ENCODE data around the gene SLC28A3.
A peak's percentile ranks its signal among the peaks of the same experiment; 100 is the strongest.

SLC28A3 gene

DNA sequence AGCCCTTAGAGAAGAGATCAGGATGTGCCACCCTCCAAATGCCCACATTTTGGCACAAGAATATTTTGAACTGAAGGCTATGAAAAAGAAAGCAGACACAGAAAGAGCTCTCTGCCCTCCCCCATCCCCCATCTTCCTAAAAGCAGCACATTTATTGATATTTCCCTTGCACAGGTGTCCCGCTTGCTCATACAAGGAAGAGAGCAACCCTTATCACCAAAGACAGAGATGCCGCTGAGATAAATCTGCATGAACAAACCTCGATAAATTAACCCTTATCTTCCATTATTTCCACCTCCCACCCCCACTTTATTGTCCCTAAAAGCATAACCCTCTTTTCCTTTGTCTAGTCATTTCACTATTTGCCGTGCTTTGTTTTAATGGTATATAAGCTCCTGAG is 1.8 kb downstream of the SLC28A3 start:
- DNase-seq = no peak

DNA sequence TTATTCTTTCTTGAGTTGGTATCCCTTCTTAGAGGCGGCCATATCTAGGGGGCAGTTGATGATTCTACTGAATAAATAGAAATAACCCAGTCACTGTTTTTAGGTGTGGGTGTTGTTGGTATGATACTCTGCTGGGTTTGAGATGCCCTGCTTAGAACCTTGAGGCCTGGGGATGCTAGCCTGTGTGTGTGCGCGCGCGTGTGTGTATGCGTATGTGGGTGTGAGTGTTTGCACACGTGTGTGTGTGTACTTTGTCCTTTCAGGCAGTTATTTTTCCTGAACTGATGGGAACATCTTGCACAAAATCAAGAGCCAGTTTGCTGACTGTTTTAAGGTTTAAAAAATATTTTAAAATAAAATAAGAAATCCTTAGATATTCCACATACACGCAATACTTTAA is 3.3 kb downstream of the SLC28A3 start:
- DNase-seq = no peak

DNA sequence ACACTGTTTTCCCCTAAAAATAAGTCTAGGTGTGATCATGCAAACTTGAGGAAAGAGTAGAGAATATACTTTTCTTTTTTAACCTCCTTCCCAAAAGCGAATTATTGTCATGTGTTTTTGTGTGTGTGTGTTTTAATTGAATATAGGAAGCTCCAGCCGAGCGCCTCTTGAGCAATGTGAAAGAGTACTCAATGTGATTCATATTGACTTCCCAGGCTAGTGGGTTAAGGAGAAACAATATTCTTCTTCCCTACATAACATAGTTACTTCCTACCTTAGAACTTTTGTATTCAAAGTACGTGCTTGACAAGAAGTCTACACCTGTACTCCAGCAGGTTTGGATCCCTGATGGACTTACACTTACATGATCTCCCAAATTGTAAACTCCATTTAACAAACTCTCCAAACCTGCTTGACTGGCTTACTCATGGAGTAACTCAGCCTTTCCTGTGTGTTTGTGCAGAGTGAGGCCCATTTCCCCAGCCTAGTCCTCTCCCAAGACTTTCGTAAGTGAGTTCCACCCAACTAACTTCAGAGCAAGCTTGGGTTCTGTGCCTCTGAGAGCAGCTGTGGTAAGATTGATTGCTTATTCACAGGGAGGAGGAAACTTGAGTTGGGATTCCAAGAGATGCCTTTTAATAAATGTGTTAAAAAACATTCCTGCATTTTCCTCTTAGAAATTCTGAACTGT is 9.3 kb downstream of the SLC28A3 start:
- DNase-seq = no peak

- no peak for DNase-seq
Measured at GRCh38 chr9:84330246-84330645, 10.3 kb downstream of the SLC28A3 start.

DNA sequence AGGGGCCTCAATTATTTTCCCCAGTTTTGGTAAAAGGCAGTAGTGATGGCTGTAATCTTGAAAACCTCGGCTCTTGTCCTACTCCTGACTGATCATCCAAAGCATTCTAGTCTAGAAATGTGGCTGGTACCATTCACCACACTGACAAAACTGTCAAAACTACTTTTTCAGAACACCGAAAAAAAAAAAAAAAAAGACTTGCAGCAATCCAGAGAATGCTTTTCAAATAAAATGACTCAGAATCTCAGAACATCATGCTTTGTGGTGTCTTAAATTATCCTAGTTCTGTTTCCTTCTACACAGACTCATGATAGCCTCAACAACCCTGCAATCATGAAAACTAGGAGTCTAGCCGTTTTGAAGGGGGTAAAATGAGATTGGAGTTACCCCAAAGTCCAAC is 13.4 kb downstream of the SLC28A3 start:
- no peak for DNase-seq

DNA sequence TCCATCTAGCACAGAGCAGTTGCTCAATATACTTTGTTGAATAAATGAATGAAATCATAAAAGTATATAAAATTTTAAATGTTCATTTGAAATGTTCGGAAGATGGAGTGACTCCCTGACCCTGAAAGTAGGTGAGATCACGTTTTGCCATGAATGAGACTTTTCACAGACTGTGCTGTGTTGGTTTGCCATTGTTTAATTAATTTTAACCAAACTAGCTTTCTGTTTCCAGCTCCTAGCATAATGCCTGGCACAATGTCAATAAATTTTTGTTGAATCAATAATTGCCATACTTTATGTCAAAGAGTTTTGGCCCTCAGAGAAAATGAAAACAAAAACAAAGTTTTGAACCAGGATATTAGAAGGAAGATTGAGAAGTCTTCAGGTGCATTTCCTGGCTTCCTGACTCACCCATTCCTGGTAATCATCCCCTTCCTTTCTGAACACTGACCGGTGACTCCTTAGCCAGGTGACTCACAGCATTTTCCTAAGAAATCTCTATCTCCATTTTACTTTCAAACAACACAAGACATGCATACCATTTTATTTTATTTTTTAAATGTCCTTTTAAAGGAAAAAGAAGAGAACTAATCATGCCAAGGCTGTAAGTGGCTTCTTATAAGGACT is 15.1 kb downstream of the SLC28A3 start:
- DNase-seq = no peak

GRCh38 chr9:84324811-84325210 is 15.7 kb downstream of the SLC28A3 start:
- DNase-seq = no peak

- no peak for DNase-seq
Measured at GRCh38 chr9:84323858-84324257, 16.7 kb downstream of the SLC28A3 start.

DNA sequence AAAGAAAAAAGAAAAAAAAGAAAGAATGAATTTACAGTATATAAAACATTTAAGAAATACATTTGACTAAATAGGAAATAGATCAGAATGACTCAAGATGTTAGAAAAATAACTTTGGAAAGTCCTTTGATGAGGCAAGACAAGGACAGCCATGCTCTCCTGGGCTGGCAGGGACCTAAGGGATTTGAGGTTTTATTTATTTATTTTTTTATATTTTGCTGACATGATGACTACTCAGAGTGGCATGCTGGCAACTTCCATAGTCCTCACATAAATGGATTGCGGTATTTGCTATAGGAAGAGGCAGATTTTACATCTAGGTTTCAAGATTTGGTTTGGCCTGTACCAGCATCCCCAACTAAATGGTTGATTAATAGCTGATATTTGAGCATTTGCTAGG is 17.7 kb downstream of the SLC28A3 start:
- no peak for DNase-seq

- DNase-seq = no peak
Measured at GRCh38 chr9:84320231-84320630, 20.3 kb downstream of the SLC28A3 start.

DNA sequence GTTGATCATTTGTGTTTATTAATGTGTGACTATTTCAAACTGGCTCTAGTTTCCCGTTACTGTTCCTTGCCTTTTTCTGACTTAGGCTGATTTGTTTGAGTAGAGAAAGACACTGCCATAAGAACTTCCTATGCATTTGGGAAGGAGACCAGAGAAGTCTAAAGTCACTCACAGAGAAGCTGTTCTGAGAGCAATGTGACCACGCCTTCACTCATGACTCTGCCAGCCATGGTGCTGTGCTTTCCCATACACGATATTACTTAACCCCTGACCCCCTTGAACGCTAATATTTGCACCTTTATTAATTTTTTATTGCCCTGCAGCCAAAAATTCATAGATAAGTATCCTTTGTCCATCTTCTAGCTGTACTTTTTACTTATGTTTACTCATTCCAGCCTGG is 20.9 kb downstream of the SLC28A3 start:
- no peak for DNase-seq

DNA sequence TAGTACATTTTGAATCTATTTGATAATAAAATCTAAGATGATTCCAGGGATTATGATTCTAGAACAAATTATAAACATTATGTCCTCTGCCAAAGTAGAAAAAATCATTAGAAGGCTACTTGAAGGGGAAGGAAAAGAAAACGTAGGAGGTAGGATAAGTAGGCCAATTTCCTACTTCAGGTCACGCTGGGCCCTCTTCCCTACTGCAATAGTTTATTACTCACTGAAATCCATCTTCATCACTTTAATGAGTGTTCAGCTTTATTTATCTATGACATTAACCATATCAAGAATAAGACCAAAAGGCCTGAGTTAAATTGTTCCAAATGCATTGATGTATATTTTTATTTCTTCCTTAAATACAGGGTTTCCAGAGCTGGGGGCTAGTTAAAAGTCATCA is 21.6 kb downstream of the SLC28A3 start:
- no peak for DNase-seq

DNA sequence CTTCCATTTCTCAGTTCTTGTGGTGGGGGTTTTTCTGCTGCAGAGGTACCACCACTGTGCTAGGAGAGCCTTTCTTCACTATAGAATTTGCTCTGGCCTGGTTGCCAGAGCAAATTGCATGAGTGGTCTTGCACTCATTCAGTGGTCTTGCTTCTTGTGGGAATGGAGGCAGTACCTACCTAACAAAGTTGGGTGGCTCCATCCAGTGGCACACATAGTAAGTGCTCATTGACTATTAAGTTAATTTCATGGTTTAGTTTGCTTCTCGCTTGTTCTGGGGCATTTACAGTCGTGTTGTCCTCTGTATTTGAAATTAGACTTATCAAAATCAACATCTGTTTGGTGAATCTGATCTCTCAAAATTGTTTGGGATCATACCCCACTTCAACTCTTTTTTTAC is 23.0 kb downstream of the SLC28A3 start:
- no peak for DNase-seq

DNA sequence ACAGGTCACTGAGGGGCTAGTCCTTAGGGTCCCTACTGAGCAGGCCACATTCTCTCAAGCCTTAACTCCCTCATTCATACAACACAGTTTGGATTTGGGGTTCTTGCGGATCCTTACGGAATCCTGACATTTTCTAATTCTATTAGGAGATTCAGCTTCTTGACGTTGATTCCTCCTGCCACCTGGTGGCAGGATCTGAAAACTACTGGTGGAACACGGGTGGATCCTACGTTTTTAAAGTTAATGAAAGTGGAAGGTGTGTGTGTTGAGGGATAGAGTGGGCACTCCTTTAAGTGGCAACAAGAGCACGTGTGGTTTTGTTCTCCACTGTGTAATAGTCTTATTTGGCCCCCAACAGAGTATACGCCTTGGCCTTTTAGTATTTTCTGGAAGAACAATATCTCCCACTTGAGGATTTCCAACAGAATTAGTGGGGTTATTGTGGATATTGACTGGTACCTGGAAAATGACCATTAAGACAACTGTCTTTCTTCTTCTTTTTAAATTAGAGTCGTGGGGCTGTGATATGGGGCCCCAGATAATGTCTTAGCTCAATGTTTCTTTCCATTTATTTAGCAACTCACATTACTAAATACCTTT is 25.2 kb downstream of the SLC28A3 start:
- DNase-seq = peak; percentile 38

DNA sequence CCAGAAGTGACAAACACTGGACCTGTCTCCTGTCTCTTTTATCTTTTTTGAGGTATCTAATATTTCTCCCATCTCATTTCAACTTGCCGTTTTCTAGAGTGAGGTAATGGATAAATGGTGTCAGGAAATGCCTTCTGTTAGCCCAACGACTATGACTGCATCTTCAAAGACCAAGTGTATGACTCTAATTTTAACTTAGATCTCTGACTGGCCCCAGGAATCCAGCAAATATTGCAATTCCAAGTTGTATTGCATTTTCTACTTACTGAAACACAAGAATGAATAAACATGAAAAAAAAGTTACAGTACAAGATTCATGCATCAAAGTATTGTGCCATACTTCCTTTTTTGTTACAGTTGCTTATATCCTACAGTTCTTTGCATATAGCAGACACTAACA is 26.3 kb downstream of the SLC28A3 start:
- no peak for DNase-seq

GRCh38 chr9:84310883-84311282 is 29.7 kb downstream of the SLC28A3 start:
- no peak for DNase-seq

DNA sequence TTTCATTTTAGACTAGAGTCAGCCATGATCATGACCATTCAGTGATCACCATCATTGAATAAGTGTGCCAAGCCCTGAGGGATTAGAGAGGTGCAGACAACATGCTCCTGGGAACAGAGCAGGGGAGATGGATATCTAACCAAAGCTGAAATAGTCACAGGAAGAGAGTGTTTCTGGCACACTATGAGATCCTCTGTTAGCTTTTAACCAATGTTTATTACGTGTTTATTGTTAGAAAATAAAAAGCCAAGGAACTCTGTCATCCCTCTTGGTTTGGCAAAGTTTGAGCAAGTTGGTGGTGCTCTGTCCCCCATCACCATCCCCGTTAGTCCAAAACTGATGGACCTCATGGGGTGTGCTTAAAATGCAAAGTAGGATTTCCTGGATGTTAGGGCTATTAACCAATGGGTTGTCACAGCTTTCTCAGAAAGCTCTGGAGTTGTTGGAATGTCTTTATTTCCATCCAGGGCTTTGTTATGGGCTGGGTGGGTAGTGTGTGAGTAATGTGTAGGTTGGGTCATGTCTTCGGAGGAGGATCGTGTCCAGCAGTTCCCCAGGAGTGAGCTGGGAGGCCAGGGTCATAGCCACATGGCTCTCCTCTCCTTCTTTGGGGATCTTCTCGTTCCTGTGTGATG is 34.9 kb downstream of the SLC28A3 start:
- DNase-seq = no peak

DNA sequence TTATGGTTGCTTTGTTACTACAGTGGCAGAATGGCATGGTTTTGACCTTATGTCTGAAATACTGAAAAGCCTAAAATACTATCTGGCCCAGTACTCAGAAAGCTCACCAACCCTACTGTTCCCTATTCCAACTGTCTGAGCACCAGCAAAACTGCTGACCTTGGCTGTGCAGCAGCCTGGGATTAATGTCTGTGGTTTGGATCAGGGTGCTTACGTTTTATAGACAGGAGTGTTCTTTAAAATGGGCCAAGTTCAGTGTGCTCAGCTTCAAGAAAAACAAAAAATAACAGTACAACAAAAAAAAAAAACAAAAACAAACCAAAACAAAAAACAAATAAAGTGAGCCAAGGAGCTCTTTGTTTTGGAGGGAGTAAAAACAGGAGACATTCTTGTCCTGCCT is 36.4 kb downstream of the SLC28A3 start:
- DNase-seq = no peak

DNA sequence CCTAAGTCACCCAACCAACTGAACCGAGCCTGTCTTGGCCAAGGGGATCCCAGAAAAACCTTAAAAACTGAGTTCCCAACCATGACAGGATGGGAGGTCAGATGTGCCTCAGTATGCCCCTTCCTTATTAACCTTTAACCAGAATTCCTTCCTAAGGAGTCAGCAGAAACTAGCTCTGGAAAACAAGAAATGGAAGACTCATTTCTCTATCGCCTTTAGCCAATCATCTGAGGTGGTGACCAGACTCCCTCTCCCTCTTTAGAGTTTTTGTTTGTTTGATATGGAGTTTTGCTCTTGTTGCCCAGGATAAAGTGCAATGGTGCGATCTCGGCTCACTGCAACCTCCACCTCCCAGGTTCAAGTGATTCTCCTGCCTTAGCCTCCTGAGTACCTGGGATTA is 37.5 kb downstream of the SLC28A3 start:
- no peak for DNase-seq

GRCh38 chr9:84301851-84302250 is 38.7 kb downstream of the SLC28A3 start:
- DNase-seq = no peak

DNA sequence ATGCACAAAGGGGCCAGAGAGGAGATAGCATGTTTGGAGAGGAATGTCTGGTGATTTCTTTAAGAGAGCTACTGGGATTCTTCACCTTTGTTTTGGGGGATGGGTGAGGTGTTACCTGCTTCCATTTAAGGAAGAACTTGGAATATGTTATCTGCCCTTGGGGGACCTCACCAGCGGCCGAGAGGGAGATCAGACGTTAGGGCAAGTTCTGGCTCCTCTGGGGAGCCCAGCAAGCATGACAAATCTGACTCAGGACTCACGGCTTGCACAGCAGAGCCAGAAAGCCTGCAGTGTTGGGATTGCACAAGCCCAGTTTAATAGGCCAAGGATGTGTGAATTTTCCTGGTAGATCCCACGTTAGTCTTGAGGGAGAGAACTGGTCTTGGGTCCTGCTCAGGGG is 40.3 kb downstream of the SLC28A3 start:
- no peak for DNase-seq

DNA sequence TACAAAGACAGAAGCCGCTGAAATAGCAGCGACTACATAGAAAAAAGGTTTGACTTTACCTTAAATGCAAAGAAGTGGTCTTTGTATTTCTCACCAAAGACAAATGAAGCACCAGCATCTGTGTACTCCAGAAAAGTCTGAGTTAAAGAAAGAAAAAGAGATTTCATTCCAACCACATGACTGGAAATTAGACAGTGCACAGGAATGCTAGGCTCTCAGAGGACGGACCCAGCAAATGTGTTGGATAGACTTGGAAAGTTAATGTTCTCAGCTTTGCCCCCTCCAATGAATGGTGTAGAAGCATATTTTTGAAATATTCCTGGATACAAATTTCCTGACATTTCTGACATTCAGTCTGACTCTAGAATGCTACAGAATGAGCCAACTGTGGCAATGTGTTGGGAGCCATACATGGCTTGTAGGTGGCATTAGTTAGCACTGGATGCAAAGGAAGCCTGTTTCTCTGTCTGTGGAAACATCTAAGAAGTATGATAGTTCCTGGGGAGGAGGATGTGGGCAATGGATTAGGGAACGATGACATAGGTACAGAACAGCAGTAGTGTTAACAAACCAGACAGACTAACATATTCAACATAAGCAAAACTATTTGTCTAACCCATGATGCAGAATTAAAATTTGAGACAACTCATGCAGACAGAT is 43.3 kb downstream of the SLC28A3 start:
- no peak for DNase-seq

GRCh38 chr9:84296146-84296843 is 44.3 kb downstream of the SLC28A3 start:
- peak; percentile 64 for DNase-seq
